NT2/D1 (cell line): ENCODE measurements around the gene ABHD12.

Experiments used
- SUZ12 ChIP-seq: IDR thresholded peaks from 2 replicates; pipeline ENCODE4 v1.6.1; 2011; ENCODE audit not compliant: insufficient read length, insufficient read depth; ENCODE audit errors: extremely low read depth
- YY1 ChIP-seq: IDR thresholded peaks from 2 replicates; pipeline ENCODE4 v1.6.1; 2011; ENCODE audit not compliant: insufficient read length, insufficient read depth
- ZNF274 ChIP-seq: IDR thresholded peaks from 2 replicates; pipeline ENCODE4 v1.6.1; 2011; ENCODE audit warnings: mild to moderate bottlenecking, low read depth, low read length

GRCh38 chr20:25318471-25319240, 72.0 kb downstream of the ABHD12 start:
- TF ChIP-seq SUZ12 (no peak), YY1 (no peak), ZNF274 (no peak)
